ENCODE measurements around the gene PRSS3. TPM values are rescaled to one million over a fixed set of nuclear protein-coding genes. Genes with fewer than 3 reads are reported as not detected.

Gene PRSS3
- total RNA-seq, 1 experiment from 2014 or later = 1.8 TPM

- H3K36me3 Mint-ChIP-seq = no peaks in the 10 kb centered on the region
- H3K4me3 Mint-ChIP-seq = peak within 1 kb of the TSS; percentile 86
- H3K9me3 Mint-ChIP-seq = no peaks in the 10 kb centered on the region
- peak within 1 kb of the TSS; percentile 93 for H3K27ac Mint-ChIP-seq
- peaks cover 36% of the 10 kb centered on the region for H3K4me1 Mint-ChIP-seq
- ATAC-seq = peak; percentile 63
- H3K27me3 Mint-ChIP-seq (ENCODE audit: low read depth) = no peaks in the 10 kb centered on the region
- peak; percentile 78 for DNase-seq (ENCODE audit: low spot score)
- ChIA-PET POLR2A (no interaction called here), CTCF (interaction anchor here (0.7 kb wide), 1 partner anchor 108 kb away, joined by 4 read pairs; no protein-coding TSS in a partner anchor)
- TF ChIP-seq AR (CRISPR knock-in tag; IDR thresholded peaks at IDR 0.05) (no peak), FOXP4 (CRISPR knock-in tag; IDR thresholded peaks at IDR 0.05) (peak; percentile 2; the same call in 1 of the 2 replicates), ZNF416 (CRISPR knock-in tag; IDR thresholded peaks at IDR 0.05) (no peak), ZNF512 (CRISPR knock-in tag; IDR thresholded peaks at IDR 0.05; ENCODE audit: borderline replicate concordance) (no peak), FOXP1 (CRISPR knock-in tag; IDR thresholded peaks at IDR 0.05; ENCODE audit: borderline replicate concordance) (0 out of 2 replicates have a peak, but pooled peaks have one; percentile 70), ARID4B (CRISPR knock-in tag; IDR thresholded peaks at IDR 0.05; ENCODE audit: borderline replicate concordance) (no peak; the same call in 1 of the 2 replicates), CDX4 (CRISPR knock-in tag; IDR thresholded peaks at IDR 0.05; ENCODE audit: borderline replicate concordance) (no peak), ZBTB43 (CRISPR knock-in tag; IDR thresholded peaks at IDR 0.05) (peak; percentile 3; the same call in 1 of the 2 replicates), NFE2L1 (CRISPR knock-in tag; IDR thresholded peaks at IDR 0.05) (no peak), FOXJ3 (CRISPR knock-in tag; IDR thresholded peaks at IDR 0.05; ENCODE audit: borderline replicate concordance) (no peak), ZNF396 (CRISPR knock-in tag; IDR thresholded peaks at IDR 0.05; ENCODE audit: borderline replicate concordance) (no peak), ZNF317 (CRISPR knock-in tag; IDR thresholded peaks at IDR 0.05; ENCODE audit: borderline replicate concordance, low read depth) (no peak), SP1 (CRISPR knock-in tag; conservative IDR thresholded peaks at IDR 0.05) (peak; percentile 57), MLX (CRISPR knock-in tag; IDR thresholded peaks at IDR 0.05) (no peak), GTF2I (CRISPR knock-in tag; conservative IDR thresholded peaks at IDR 0.05) (no peak), ATF1 (CRISPR knock-in tag; IDR thresholded peaks at IDR 0.05) (no peak), ATF6 (CRISPR knock-in tag; IDR thresholded peaks at IDR 0.05) (no peak), USF1 (CRISPR knock-in tag; IDR thresholded peaks at IDR 0.05) (no peak)
Observed at GRCh38 chr9:33816327-33817252, 21.2 kb downstream of the PRSS3 start, which contains the start of gene UBE2R2. Gene UBE2R2, plus strand, starts transcription at chr9:33817160. Its CDS starts 598 bp downstream, at chr9:33817758.

Data from WTC11 (cell line).